Neural cell (in vitro differentiated cells): ENCODE measurements around the gene CROCC2.

Experiments used
- CTCF ChIP-seq: fragments of 450-650 bp; IDR thresholded peaks from 2 replicates; pipeline ENCODE4 v1.5.1; 2014; ENCODE audit warnings: antibody characterized with exemption, mild to moderate bottlenecking, moderate library complexity; ENCODE audit not compliant: poor library complexity, severe bottlenecking
- EP300 ChIP-seq: fragments of 450-650 bp; conservative IDR thresholded peaks from 2 replicates; pipeline ENCODE4 v1.6.1; 2014; ENCODE audit warnings: antibody characterized with exemption, mild to moderate bottlenecking, moderate library complexity; ENCODE audit not compliant: poor library complexity, severe bottlenecking
- POLR2AphosphoS5 ChIP-seq: IDR thresholded peaks from 2 replicates; pipeline ENCODE4 v1.6.1; 2012
- RAD21 ChIP-seq: fragments of 450-650 bp; conservative IDR thresholded peaks from 2 replicates; pipeline ENCODE4 v1.6.1; 2014; ENCODE audit warnings: antibody characterized with exemption, mild to moderate bottlenecking, moderate library complexity
- REST ChIP-seq: IDR thresholded peaks from 2 replicates; pipeline ENCODE4 v1.6.1; 2012; ENCODE audit warnings: borderline replicate concordance

GRCh38 chr2:240913810-240914644, 7.9 kb downstream of the CROCC2 start:
- TF ChIP-seq RAD21 (peak; percentile 42), CTCF (peak; percentile 65), EP300 (no peak), REST (no peak), POLR2AphosphoS5 (no peak)
